Astrocyte (in vitro differentiated cells and primary cell): ENCODE results near the gene MED12L. TPM values are rescaled to one million over a fixed set of nuclear protein-coding genes. Genes with fewer than 3 reads are reported as not detected.

Experiments used
- DNase-seq: peaks from one replicate; pipeline ENCODE4 v3.0.0-alpha.2; 2010; ENCODE audit warnings: low read depth
- FAIRE-seq: peaks from 2 replicates; lab custom pipeline; 2011; peaks lifted over from hg19 to GRCh38; lab: Jason Lieb, UNC
- H2AFZ ChIP-seq: 2 replicates; pipeline ENCODE4 v1.6.0; 2012; ENCODE audit warnings: low read depth, low read length, inconsistent platforms
- H3K27ac ChIP-seq: 2 replicates; pipeline ENCODE4 v1.5.1; 2011; ENCODE audit warnings: low read depth, low read length, inconsistent platforms
- H3K27me3 ChIP-seq: 2 replicates; pipeline ENCODE4 v1.6.0; 2011; ENCODE audit warnings: low read length, inconsistent platforms; ENCODE audit not compliant: insufficient read depth
- H3K36me3 ChIP-seq: 2 replicates; pipeline ENCODE4 v1.5.1; 2011; ENCODE audit warnings: low read length, inconsistent platforms; ENCODE audit not compliant: insufficient read depth
- H3K4me1 ChIP-seq: 2 replicates; pipeline ENCODE4 v1.5.1; 2011; ENCODE audit warnings: low read length, inconsistent platforms; ENCODE audit not compliant: insufficient read depth
- H3K4me2 ChIP-seq: 2 replicates; pipeline ENCODE4 v1.6.0; 2012; ENCODE audit warnings: low read length, inconsistent platforms
- H3K4me3 ChIP-seq: 2 replicates; pipeline ENCODE4 v1.5.1; 2011; ENCODE audit warnings: low read depth, mild to moderate bottlenecking, low read length, inconsistent platforms; ENCODE audit not compliant: insufficient read depth
- H3K79me2 ChIP-seq: 2 replicates; pipeline ENCODE4 v1.6.0; 2012; ENCODE audit warnings: mild to moderate bottlenecking, low read length, inconsistent platforms; ENCODE audit not compliant: insufficient read depth
- H3K9ac ChIP-seq: 2 replicates; pipeline ENCODE4 v1.6.0; 2012; ENCODE audit warnings: mild to moderate bottlenecking, low read length, inconsistent platforms
- H3K9me3 ChIP-seq: 2 replicates; pipeline ENCODE4 v1.5.1; 2012; ENCODE audit warnings: low read depth, mild to moderate bottlenecking, low read length, inconsistent platforms; ENCODE audit not compliant: insufficient read depth
- H4K20me1 ChIP-seq: 2 replicates; pipeline ENCODE4 v1.6.0; 2012; ENCODE audit warnings: low read length, inconsistent platforms; ENCODE audit not compliant: insufficient read depth
- H3K27ac Mint-ChIP-seq: one replicate; pipeline ENCODE4 v1.8.0; 2021; ENCODE audit warnings: mild to moderate bottlenecking, mixed read lengths; ENCODE audit not compliant: unreplicated experiment
- H3K27me3 Mint-ChIP-seq: one replicate; pipeline ENCODE4 v1.8.0; 2021; ENCODE audit warnings: low read depth, mixed read lengths; ENCODE audit not compliant: unreplicated experiment
- H3K36me3 Mint-ChIP-seq: one replicate; pipeline ENCODE4 v1.8.0; 2021; ENCODE audit warnings: low read depth, mixed read lengths; ENCODE audit not compliant: unreplicated experiment
- H3K4me1 Mint-ChIP-seq: one replicate; pipeline ENCODE4 v1.8.0; 2021; ENCODE audit warnings: low read depth, mixed read lengths; ENCODE audit not compliant: unreplicated experiment
- H3K4me3 Mint-ChIP-seq: one replicate; pipeline ENCODE4 v1.8.0; 2021; ENCODE audit warnings: mild to moderate bottlenecking, moderate library complexity, mixed read lengths; ENCODE audit not compliant: unreplicated experiment
- H3K9me3 Mint-ChIP-seq: one replicate; pipeline ENCODE4 v1.8.0; 2021; ENCODE audit warnings: mild to moderate bottlenecking, mixed read lengths; ENCODE audit not compliant: unreplicated experiment
- CTCF ChIP-seq: IDR thresholded peaks from 2 replicates; pipeline ENCODE4 v1.5.1; 2011; ENCODE audit warnings: low read depth, mild to moderate bottlenecking, inconsistent platforms, low read length, moderate library complexity; ENCODE audit not compliant: insufficient read depth
- EZH2 ChIP-seq: IDR thresholded peaks from 2 replicates; pipeline ENCODE4 v1.6.1; 2012; ENCODE audit warnings: mild to moderate bottlenecking, low read length, inconsistent platforms; ENCODE audit not compliant: insufficient read depth
- total RNA-seq: library from RNA; stranded (reverse); gene quantifications from 2 replicates; pipeline ENCODE4 v1.2.1, GENCODE V29; 2021

The MED12L gene
- total RNA-seq, 1 donor from 2014 or later = 8.2 TPM

- Histone ChIP-seq H3K4me3 (no peak overlapping the region), H3K4me1 (no peaks in the 10 kb centered on the region), H3K27ac (no peak overlapping the region), H4K20me1 (no peaks in the 10 kb centered on the region), H2AFZ (no peak overlapping the region), H3K27me3 (no peaks in the 10 kb centered on the region), H3K9ac (no peak overlapping the region), H3K79me2 (no peaks in the 10 kb centered on the region), H3K36me3 (no peaks in the 10 kb centered on the region), H3K4me2 (no peak overlapping the region), H3K9me3 (no peaks in the 10 kb centered on the region)
- no peak overlapping the region for H3K4me3 Mint-ChIP-seq
- FAIRE-seq (no peak), DNase-seq (no peak)
- peaks cover 11% of the 10 kb centered on the region for H3K4me1 Mint-ChIP-seq
- no peaks in the 10 kb centered on the region for H3K9me3 Mint-ChIP-seq
- no peaks in the 10 kb centered on the region for H3K36me3 Mint-ChIP-seq
- H3K27ac Mint-ChIP-seq = no peak overlapping the region
- no peak for TF ChIP-seq CTCF
- TF ChIP-seq EZH2 = no peak
- no peaks in the 10 kb centered on the region for H3K27me3 Mint-ChIP-seq
These were observed 355.5 kb downstream of the MED12L start for GRCh38 chr3:151440940-151441339.

GRCh38 chr3:151443583-151443982 lies 358.1 kb downstream of the MED12L start:
- Mint-ChIP-seq H3K36me3 (no peaks in the 10 kb centered on the region), H3K27me3 (no peaks in the 10 kb centered on the region), H3K4me3 (no peak overlapping the region), H3K27ac (no peak overlapping the region), H3K9me3 (no peaks in the 10 kb centered on the region), H3K4me1 (peaks cover 11% of the 10 kb centered on the region)
- Histone ChIP-seq H2AFZ (no peak overlapping the region), H4K20me1 (no peaks in the 10 kb centered on the region), H3K79me2 (no peaks in the 10 kb centered on the region), H3K36me3 (no peaks in the 10 kb centered on the region), H3K27me3 (peaks cover 5% of the 10 kb centered on the region), H3K27ac (no peak overlapping the region), H3K4me2 (no peak overlapping the region), H3K4me3 (no peak overlapping the region), H3K9ac (no peak overlapping the region), H3K4me1 (no peaks in the 10 kb centered on the region), H3K9me3 (no peaks in the 10 kb centered on the region)
- TF ChIP-seq EZH2 = no peak
- TF ChIP-seq CTCF = no peak
- FAIRE-seq (no peak), DNase-seq (no peak)

- no peak overlapping the region for H3K4me3 ChIP-seq
These were observed 360.0 kb downstream of the MED12L start for GRCh38 chr3:151445273-151446001.

More at GRCh38 chr3:151445273-151446001, 360.0 kb downstream of the MED12L start:
- no peaks in the 10 kb centered on the region for H3K79me2 ChIP-seq
- no peak overlapping the region for H3K4me2 ChIP-seq
- no peaks in the 10 kb centered on the region for H3K36me3 ChIP-seq
- no peak overlapping the region for H3K27ac ChIP-seq
- no peaks in the 10 kb centered on the region for H3K9me3 ChIP-seq
- H3K4me1 Mint-ChIP-seq = peaks cover 11% of the 10 kb centered on the region
- H3K9me3 Mint-ChIP-seq = no peaks in the 10 kb centered on the region
- no peaks in the 10 kb centered on the region for H4K20me1 ChIP-seq
- H3K9ac ChIP-seq = no peak overlapping the region
- no peak overlapping the region for H3K4me3 Mint-ChIP-seq
- DNase-seq = peak; percentile 91
- H3K4me1 ChIP-seq = no peaks in the 10 kb centered on the region
- H3K27ac Mint-ChIP-seq = no peak overlapping the region
- H3K27me3 ChIP-seq = peaks cover 5% of the 10 kb centered on the region
- no peak for TF ChIP-seq EZH2
- no peak for TF ChIP-seq CTCF
- peak; percentile 58 for FAIRE-seq
- no peaks in the 10 kb centered on the region for H3K36me3 Mint-ChIP-seq
- no peaks in the 10 kb centered on the region for H3K27me3 Mint-ChIP-seq
- H2AFZ ChIP-seq = no peak overlapping the region
